Left renal pelvis (tissue), 4 donors: ENCODE measurements around the gene DYNC1LI1. TPM values are rescaled to one million over a fixed set of nuclear protein-coding genes. Genes with fewer than 3 reads are reported as not detected.
A peak's percentile ranks its signal among the peaks of the same experiment; 100 is the strongest.
"Not testable (repeated sequence)": the region's sequence is repeated elsewhere in the genome, so short reads cannot be mapped to it uniquely, and the experiment has no call there.

Source experiments
- DNase-seq, 4 donors: peaks; one replicate each; pipeline ENCODE4 v3.0.0-alpha.2; 2013; ENCODE audit warnings: low read depth in 4 of 4, low spot score in 3 of 4
- polyA plus RNA-seq, 4 donors: library from polyadenylated mRNA; unstranded; fragments of 120-200 nt; gene quantifications; one replicate each; pipeline ENCODE4 v1.2.1, GENCODE V29; 2013; ENCODE audit not compliant: insufficient read length in 4 of 4

The DYNC1LI1 gene
- polyA plus RNA-seq, 4 donors = 31.1 to 44.0 (median 40.1) TPM

DNA sequence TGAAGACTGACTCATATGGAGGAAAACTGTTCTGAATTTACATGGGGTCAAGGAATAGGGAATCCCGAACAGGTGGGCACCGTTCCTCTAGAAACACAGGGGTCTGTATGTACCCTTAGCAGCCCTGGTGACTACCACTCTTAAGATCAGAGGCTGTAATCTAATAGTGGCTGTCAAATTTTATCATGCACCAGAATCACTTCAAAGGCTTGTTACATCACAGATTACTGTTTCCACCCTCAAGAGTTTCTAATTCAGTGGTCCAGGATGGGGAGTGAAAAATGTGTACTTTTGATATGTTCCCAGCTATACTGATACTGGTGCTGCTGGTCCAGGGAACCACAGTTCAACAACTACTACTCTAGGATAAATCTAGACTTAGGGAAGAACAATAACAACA is 27.9 kb downstream of the DYNC1LI1 start:
- no peak for DNase-seq

GRCh38 chr3:32540899-32541298 is 29.8 kb downstream of the DYNC1LI1 start:
- no peak for DNase-seq

DNA sequence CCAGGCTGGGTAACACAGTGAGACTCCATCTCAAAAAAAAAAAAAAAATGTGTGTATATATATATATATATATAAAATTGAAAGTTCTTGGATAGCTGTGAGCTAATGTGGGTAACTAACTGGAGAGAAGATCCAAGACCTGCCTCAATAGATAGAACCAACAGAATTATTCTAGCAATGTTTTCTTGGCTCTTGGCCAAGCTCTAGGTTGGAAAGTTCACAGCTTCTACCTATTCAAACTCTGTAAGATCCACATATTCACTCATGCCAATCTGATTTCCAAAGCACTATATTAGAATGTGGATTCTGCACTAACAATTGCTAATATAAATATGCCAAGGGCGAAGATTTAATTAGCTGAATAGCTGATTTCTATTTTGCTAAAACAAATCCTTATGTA is 38.2 kb downstream of the DYNC1LI1 start:
- DNase-seq = no peak

GRCh38 chr3:32531010-32531647 is 39.5 kb downstream of the DYNC1LI1 start:
- no peak for DNase-seq

DNA sequence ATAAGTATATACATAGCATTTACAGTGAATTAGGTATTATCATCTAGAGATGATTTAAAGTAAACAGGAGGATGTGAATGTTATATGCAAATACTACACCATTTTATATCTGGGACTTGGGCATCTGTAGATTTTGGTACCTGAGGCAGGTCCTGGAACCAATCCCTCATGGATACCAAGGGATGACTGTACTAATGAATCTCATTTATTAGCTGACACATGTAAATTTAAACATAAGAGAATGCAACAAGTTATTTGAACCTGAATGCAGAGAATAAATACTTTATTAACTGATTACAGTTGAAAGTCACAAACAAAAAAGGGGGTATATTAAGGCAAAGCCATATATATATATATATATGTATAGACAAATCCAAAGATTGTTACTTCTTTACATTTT is 44.9 kb downstream of the DYNC1LI1 start:
- DNase-seq = no peak

- no peak for DNase-seq
These were observed 48.0 kb downstream of the DYNC1LI1 start for GRCh38 chr3:32522682-32523081.

DNA sequence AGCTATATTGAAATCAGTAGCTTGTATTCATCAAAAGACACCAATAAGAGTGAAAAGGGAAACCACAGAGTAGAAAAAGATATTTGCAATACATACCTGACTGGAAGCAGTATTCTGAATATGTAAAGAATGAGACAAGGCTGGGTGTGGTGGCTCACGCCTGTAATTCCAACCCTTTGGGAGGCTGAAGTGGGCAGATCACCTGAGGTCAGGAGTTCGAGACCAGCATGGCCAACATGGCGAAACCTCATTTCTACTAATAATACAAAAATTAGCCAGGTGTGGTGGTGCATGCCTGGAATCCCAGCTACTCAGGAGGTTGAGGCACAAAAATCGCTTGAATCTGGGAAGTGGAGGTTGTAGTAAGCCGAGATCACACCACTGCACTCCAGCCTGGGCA is 51.7 kb downstream of the DYNC1LI1 start:
- not testable (repeated sequence) for DNase-seq

DNA sequence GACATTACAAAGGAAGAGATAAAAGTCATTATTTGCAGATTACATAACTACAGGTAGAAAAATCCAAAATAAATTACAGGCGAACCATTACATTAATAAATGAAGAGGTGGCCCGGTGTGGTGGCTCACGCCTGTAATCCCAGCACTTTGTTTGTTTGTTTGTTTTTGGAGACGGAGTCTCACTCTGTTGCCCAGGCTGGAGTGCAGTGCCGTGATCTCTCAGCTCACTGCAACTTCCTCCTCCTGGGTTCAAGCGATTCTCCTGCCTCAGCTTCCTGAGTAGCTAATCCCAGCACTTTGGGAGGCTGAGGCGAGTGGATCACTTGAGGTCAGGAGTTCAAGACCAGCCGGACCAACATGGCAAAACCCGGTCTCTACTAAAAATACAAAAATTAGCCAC is 53.9 kb downstream of the DYNC1LI1 start:
- not testable (repeated sequence) for DNase-seq

DNA sequence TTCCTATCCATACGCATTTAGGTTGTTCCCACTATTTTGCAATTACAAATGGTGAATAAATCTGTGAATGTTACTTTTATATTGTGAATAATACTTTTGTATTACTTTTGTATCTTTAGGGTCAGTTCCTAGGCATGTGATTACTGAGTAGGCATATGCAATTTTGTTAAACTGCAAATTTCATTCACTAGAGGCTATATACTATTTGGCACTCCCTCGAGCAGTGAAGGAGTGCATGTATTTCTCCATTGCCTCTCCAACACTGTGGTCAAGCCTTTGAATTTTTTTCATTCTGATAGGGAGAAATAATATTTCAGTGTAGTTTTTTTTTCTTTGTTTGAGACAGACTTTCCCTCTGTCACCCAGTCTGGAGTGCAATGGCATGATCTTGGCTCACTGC is 59.7 kb downstream of the DYNC1LI1 start:
- no peak for DNase-seq

- peak in 3 of 4 donors; percentile 52 to 64 (median 56) for DNase-seq
These were observed 60.5 kb downstream of the DYNC1LI1 start for GRCh38 chr3:32510075-32510724.

DNA sequence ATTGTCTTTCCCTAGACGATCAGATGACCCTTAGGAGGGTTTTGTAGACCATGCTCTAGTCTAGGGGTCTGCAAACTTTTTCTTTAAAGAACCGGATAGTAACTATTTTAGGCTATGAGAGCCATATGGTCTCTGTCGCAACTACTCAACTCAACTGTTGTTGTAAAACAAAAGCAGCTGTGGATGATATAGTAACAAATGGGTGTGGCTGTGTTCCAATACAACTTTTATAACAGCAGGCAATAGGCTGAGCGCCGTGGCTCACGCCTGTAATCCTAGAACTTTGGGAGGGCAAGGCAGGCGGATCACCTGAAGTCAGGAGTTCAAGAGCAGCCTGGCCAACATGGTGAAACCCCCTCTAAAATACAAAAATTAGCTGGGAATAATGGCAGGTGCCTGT is 61.9 kb downstream of the DYNC1LI1 start:
- DNase-seq = peak in 3 of 4 donors; percentile 48 to 52 (median 51)

DNA sequence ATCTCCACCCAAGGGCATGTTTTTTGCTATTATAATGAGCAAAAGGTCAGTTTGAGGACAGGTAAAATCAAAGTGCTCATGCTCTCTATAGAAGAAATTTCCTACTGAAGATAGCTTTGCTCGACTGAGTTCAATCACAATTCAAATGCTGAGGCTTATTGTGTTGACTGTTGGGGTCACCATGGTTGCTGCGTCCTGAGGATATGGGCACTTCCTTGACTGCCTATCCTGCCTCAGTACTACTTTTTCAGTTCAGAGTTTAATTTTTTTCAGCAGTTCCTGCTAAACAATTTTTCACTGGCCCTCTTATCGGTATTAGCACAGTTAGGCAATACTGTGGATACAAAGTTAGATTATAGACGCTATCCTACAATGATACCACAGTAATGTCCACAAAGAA is 64.2 kb downstream of the DYNC1LI1 start:
- DNase-seq = no peak

GRCh38 chr3:32502946-32503286 is 67.7 kb downstream of the DYNC1LI1 start:
- DNase-seq = no peak

DNA sequence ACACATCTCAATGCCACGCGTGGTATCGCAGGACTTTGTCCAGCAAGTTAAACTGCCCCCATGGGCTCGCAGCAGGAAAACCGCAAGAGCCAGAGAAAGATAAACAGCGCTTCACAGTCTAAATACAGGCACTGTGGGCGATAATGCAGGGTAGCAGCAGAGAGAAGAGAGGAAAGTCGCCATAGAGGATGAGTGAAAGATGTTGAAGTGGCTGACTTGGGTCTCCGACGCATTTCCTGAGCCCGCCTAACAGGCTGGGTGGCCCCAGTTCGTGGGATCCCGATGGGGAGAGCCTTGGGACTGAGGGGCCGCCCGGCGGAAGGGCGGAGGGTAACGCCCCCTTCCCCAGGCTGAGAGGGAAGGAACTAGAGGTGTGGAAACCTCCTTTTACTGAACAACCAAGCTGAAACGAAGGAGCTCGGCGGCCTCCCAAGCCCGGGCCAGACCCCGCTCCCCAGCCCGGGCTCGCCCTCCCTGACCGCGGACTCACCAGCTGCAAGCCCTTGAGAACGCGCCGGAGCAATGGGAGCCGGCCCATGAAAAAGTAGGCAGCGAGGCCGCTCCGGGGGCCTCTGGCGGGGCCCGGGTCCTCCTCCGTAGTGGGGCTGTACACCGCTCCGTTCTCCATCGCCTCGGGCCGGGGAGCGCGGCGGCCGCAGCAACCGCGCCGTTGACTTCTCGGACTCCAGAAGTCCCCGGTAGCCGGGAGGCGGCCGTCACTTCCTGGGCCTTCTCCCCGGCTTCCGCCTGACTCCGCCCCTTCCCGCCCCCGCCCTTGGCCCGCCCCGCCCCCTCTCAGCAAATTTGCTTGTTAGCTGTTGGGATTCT is 68.3 kb downstream of the DYNC1LI1 start, which contains the start of gene CMTM6:
Gene CMTM6, minus strand, starts transcription at position 735 of the 828 bp plus-strand sequence. Its CDS starts 107 bp downstream, at position 628.
- DNase-seq = peak; percentile 62 to 78 (median 68)

DNA sequence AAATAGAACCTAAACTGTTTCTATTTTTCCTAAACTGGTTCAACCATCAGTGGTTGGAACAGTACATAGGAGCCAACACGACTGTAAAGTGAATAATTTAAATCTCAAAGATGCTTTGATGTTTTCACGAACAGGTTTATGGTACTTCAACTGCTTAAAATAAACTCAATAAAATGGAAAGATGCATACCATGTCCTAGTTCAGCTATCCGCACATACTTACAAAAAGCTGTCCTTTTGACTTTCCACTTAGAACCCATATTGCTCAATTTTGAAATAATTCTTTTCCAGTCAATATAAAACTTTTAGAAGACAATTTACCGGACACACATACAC is 68.9 kb downstream of the DYNC1LI1 start:
- no peak for DNase-seq

DNA sequence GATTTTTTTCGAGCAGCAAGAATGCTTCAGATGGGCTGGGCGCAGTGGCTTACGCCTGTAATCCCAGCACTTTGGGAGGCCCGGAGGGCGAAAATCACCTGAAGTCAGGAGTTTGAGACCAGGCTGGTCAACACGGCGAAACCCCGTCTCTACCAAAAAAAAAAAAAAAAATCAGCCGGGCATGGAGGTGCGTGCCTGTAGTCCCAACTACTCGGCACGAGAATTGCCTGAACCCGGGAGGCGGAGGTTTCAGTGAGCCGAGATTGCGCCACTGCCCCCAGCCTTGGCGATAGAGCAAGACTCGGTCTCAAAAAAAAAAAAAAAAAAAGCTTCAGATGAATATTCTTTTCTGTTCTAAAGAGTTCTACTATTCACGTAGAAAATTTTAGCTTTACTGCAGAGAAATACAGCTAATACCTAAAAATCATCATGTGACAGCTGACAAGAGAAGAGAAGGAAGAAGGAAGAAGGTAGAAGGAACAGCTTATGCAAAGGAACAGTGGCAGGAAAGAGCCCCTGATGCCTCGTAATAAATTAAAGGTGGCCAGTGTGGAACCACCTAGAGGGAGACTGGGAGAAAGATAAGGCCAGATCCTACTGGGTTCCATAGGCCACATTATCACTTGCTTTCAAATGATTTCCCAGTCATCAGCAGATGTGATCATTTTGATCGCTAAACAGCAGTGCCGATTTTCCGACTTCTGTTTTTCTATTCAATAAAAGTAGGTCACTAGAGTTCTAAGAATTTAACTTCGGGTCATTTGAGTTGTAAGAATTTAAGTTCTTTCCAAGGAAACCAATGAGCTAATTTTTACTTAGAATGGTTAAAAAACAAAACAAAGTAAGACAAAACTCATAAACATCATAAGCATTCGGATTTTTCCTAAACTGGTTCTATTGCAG is 69.5 kb downstream of the DYNC1LI1 start:
- no peak for DNase-seq

- no peak for DNase-seq
These were observed 70.4 kb downstream of the DYNC1LI1 start for GRCh38 chr3:32500231-32500630.

GRCh38 chr3:32499585-32499984 is 71.1 kb downstream of the DYNC1LI1 start:
- DNase-seq = no peak

DNA sequence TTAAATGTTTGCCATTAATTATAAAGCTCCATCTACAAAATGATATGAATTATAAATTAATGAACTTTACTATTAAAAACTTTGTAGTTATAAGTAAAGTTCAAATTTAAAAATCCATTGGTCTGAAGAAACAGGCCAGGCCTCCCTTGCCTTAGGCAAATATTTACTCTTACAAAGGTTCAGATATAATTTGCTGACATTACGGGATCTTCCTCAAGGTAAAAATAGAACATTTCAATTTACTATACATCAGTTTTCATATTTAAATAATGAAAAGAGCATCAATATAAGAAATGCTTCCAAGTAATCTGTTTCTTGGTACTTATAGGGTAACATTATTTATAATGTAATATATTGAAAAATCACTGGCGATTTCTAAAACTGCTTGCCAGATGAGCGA is 71.7 kb downstream of the DYNC1LI1 start:
- DNase-seq = no peak

DNA sequence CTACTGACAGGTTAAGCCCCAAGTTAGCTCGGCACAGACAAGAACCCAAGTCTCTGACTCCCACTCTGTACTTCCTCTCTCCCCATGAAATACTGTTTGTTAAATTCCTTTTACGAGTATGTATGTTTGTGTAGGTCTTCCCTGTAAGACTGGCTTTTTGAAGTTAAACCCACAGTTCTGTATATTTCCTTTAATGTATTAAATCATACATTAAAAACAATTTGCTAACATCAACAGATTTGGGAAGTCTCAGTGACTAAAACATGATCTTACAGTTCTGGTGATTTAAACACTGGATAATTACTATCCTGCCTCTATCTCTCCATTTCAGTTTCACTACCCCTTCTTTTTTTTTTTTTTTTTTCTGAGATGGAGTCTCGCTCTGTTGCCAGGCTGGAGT is 72.4 kb downstream of the DYNC1LI1 start:
- DNase-seq = no peak

GRCh38 chr3:32495609-32496008 is 75.0 kb downstream of the DYNC1LI1 start:
- no peak for DNase-seq
